ENCODE data around the gene EPB41L4A.
"Not testable (repeated sequence)": the region's sequence is repeated elsewhere in the genome, so short reads cannot be mapped to it uniquely, and the experiment has no call there.

Gene EPB41L4A

DNA sequence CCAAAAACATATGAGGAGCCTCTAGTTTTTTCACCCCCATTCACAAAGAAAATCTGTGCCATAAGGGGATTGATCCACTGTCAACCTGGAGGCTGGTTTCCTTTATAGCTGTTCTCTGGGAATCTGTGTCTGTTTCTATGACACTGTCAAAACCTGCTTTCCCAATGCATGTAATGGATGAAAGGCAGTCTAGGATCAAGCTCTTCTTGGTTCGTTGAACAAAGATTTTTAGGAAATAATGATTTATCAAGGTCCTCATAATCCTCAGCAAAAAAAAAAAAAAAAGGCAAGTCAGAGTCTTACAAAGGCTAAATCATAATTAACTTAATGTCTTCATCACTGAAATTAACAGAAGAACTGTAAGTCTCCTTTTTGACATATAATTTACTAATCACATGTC lies 16.0 kb downstream of the EPB41L4A start:
- DNase-seq (ENCODE audit: low spot score) = no peak
- no peak for FAIRE-seq

DNA sequence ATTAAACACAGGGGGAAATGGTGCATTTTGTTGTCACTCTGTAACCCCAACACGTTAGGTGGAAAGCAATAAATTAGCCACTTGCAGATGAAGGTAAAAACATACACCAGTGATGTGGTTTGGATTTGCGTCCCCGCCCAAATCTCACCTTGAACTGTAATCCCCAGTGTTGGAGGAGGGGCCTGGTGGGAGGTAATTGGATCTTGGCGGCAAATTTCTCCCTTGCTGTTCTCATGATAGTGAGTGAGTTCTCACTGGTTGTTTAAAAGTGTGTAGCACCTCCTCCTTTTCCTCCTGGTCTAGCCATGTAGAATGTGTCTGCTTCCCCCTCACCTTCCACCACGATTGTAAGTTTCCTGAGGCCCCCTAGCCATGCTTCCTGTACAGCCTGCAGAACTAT lies 17.2 kb downstream of the EPB41L4A start:
- no peak for FAIRE-seq
- DNase-seq (ENCODE audit: low spot score) = no peak

DNA sequence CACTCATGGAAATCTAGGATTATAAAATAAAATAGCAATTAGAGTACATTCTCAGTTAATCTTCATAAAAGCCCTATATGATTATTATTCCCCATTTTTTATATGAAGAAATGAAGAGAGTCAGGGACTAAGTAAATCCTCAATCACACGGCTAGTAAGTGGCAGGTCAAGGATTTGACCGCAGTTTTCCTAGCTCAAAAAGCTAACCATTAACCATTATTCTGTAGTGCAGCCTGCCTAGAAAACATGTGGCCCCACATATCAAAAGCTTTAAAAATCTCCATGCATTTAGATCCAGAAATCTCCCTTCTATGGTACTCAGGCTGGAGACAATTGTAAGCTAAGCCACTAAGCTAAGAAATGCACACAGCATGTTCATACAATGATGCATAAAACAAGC lies 21.4 kb downstream of the EPB41L4A start:
- FAIRE-seq (no peak), DNase-seq (ENCODE audit: low spot score) (no peak)

DNA sequence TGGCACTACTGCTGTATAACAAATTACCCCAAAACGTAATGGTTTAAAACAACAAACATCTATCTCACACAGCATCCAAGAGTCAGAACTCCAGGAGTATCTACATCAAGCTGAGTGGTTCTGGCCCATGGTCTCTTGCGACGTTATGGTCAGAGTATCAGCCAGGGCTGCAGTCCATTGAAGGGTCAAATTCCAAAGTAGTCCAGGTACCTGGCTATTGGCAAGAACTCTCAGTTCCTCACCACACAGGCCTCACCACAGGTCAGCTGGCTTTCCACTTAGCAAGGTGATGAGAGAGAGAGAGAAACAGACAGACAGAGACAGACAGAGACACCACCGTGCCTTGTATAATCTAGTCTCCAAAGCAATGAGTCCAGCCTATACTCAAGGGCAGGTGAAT lies 22.6 kb downstream of the EPB41L4A start:
- FAIRE-seq = no peak
- DNase-seq (ENCODE audit: low spot score) = no peak

DNA sequence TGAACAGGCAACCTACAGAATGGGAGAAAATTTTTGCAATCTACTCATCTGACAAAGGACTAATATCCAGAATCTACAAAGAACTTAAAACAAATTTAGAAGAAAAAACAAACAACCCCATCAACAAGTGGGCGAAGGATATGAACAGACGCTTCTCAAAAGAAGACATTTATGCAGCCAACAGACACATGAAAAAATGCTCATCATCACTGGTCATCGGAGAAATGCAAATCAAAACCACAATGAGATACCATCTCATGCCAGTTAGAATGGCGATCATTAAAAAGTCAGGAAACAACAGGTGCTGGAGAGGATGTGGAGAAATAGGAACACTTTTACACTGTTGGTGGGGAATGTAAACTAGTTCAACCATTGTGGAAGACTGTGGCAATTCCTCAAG lies 23.8 kb downstream of the EPB41L4A start:
- FAIRE-seq; DNase-seq (ENCODE audit: low spot score): not testable (repeated sequence)

DNA sequence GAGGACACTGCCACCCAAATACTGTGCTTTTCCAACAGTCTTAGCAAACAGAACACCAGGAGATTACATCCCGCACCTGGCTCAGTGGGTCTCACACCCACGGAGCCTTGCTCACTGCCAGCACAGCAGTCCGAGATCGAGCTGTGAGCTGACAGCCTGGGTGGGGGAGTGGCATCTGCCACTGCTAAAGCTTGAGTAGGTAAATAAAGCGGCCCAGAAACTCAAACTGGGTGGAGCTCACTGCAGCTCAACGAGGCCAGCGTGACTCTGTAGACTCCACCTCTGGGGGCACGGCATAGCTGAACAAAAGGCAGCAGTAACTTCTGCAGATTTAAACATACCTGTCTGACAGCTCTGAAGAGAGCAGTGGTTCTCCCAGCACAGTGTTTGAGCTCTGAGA lies 28.8 kb downstream of the EPB41L4A start:
- DNase-seq (ENCODE audit: low spot score) = no peak
- no peak for FAIRE-seq

DNA sequence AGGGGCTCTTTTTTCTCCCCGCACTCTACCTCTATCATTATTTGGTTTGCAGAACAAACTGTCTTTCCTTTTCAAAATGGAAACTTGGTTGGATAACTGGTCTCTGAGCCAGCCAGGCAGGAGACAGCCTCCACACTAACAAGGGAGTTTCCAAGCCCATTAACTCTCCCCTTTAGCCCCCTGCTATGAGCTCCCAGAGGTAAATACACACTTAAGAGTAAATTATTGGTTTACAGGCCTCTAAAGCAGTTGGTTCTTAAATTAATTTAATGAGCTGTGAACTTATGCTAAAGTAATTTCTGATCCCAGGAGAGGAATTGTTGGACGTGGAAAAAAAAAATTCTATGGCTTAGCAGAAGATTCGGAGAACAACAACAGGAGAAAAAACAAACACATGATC lies 30.3 kb downstream of the EPB41L4A start:
- FAIRE-seq = no peak

DNA sequence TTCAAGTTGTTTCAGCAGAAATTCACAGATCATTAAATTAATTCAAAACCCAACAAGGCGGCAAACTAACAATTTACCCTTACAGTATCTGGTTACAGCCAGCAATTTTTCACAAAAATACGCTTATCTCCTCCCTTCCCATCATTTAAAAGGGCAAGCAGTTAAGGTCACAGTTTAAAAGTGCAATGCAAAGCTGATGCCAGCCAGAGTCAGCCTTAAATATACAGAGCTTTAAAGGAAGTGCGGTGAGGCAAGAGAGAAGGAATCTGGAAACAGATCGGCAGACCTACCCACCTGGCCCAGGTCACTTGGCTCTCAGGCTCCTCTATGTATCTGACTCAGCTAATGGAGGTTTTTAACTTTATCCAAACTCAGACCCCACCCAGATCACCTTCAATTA lies 31.0 kb downstream of the EPB41L4A start:
- FAIRE-seq (no peak), DNase-seq (ENCODE audit: low spot score) (no peak)

More for the DNA sequence above, 30.3 kb downstream of the EPB41L4A start:
- DNase-seq (ENCODE audit: low spot score) = no peak

DNA sequence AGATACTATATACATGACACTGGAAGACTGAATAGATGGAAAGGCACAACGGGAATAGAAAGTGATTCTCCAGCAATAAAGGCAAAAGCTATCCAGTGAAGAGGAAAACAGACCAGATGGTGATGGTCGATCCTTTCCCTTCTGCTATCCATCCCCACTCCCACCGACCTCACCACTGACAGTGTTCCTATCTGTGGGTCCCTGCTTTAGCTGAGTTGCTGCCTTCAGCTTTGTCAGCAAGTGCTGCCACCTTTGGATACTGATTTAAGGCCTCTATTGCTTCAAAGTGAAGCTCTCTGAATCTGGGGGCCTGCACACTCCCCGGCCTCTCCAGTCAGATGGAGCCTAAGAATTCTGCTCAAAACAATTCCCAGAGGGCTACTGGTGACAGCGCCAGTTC lies 32.3 kb downstream of the EPB41L4A start:
- DNase-seq (ENCODE audit: low spot score) = no peak
- no peak for FAIRE-seq

DNA sequence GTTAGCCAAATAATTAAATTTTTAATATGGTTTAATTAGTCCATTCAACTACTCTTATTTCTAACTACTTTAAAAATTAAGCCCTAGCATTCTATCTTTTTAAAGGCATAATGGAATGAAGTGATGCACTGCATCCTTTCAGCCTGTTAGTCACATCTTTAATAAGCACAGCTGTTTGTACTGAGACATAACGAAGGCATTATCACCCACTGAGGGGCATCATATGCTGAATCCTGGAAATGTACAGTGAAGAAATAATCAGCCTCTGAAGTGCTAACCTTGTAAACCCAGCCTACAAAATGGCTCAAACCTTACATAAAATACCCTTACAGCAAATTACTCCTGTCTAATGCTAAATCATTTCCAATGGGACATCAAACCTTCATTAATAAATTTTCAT lies 33.1 kb downstream of the EPB41L4A start:
- FAIRE-seq (no peak), DNase-seq (ENCODE audit: low spot score) (no peak)

DNA sequence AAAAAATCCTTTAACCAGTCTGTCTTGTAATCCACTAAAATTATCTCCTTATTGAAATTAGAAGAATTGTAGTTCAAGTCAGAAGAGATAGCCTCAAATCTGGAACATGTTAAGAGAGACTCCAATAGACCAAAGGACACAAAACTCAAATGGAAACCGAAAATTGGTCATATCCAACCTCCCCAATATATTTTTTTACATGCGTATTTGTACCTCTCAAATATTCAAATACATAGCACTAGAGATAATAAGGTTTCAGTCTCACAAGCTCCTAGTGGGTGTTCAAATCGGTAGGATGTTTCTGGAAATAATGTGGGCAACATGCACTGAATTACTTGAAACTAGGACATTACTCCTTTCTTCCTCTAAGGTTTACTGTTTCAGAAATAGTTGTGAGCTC lies 33.5 kb downstream of the EPB41L4A start:
- DNase-seq (ENCODE audit: low spot score) (no peak), FAIRE-seq (no peak)

DNA sequence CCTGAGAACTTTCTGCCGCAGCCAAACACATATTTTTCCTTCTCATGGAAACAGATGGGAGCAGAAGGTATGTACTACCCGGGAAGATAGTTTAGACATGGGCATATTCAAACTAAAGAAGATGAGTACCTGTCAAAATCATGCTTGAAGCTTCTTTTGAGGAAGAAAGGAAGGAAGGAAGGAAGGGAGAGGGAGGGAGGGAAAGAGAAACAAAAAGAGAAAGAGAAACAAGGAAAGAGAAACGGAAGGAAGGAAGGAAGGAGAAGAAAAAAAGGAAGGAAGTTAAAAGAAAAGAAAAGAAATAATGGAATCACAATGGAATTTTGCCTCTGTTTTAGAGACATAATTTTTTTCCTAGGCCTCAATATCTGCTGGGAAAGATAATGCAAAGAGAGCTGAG lies 34.6 kb downstream of the EPB41L4A start:
- no peak for FAIRE-seq

DNA sequence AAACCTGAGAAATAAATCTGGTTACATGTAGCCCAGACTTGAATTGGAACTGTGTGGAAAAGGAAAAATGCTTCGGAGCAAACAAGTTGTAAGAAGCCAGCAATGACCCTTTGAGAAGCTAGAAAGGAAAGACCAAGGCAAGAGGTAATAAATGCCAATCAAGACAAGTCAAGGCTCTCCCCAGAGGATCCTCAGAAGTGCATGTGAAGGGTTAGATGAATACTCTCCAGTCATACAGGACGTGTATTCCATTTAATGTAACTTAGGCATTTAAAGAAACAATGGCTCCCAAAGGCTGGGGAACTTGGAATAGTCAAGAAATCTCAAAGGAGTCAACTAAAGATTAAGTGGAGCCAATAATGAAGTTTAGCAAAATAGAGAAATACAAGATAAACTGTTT lies 36.2 kb downstream of the EPB41L4A start:
- DNase-seq (ENCODE audit: low spot score) = no peak
- no peak for FAIRE-seq

More for the DNA sequence above, 34.6 kb downstream of the EPB41L4A start:
- no peak for DNase-seq (ENCODE audit: low spot score)

DNA sequence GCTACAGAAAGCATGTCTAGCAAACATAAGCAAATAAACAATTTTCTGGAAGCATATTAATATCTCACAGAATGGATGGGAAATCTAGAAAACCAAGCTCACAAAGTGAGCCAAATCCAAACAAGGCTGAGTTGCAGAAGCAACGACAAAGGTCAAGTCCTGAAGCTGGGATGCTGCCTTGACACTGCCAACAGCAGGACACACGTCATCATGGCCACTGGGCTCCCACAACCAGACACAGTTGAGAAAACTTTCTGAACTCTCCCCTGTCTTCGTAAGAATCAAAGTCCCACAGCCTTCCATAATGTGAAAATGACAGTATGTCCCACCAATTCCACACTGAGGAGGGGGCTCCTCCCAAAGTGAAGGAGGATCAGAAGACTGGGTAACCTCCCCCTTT lies 37.6 kb downstream of the EPB41L4A start:
- FAIRE-seq (no peak), DNase-seq (ENCODE audit: low spot score) (no peak)

DNA sequence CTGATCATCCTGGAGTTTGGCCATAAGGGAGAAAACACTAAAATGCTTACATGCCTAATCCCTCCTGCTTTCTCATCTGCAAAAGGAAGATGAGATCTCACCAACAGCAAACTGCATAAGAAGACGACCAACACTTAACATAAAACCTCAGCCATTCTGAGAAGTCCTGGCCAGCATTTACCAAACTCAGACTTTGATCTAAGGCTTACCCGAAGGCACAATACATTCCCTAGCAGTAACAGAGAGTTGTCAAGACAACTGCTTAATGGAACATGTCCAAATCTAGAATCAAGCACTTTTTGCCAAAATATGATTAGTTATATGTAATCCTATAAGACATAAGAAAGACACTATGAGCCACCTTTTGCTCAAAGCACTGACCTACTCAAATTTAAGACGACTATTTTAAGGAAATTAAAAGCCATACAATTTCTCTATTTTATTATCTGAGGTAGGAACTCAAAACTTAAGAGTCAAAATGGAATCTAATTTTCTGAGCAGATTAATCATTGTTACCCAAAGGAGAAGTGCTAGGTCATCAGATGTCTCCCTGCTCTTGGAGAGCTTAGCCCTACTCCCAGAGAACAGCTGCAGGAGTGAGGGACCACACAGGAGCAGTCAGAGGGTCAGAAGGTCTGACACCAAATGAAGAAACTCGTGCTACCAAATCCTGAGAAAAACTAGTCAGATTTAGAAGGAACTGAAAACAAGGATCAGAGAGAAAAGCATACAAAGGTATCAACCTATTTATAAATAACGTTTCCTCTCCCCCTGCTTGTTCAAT lies 39.3 kb downstream of the EPB41L4A start:
- DNase-seq (ENCODE audit: low spot score) (no peak), FAIRE-seq (no peak)

DNA sequence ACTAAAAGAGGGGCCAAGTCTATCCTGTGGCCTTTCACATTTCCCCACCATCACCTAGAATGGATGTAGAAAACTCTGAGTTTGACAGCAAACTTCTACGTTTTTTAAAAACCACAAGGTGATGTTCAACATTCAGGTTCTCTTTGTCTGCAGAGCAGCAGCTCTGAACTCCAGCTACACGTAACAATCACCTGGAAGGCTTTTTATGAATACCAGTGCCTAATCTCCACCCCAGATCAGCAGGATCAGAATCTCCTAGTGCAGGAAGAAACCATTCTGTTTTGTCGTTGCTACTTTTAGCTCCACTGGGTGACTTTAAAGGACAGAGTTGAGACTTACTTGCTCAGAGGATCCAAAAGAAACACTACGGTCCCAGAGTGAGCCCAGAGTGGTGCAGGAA lies 44.3 kb downstream of the EPB41L4A start:
- no peak for DNase-seq (ENCODE audit: low spot score)
- FAIRE-seq = no peak

DNA sequence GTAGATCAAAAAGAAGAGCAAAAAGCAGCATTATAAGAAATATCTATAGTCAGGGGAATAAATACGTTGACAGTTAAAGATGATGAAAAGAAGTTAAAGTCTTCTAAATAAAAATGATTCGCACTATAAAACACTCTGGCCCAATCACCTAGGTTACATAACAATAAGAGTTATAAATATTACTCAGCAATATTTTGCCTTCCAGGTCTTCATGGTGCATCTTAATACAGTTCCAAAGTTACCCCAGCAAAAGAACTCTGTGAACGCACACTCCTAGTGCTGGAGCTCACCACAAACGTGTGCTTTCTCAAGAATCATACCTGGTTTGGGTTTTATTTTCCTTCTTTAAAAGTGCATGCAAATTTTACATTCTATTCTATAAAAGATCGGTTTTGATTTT lies 44.7 kb downstream of the EPB41L4A start:
- no peak for FAIRE-seq
- no peak for DNase-seq (ENCODE audit: low spot score)

DNA sequence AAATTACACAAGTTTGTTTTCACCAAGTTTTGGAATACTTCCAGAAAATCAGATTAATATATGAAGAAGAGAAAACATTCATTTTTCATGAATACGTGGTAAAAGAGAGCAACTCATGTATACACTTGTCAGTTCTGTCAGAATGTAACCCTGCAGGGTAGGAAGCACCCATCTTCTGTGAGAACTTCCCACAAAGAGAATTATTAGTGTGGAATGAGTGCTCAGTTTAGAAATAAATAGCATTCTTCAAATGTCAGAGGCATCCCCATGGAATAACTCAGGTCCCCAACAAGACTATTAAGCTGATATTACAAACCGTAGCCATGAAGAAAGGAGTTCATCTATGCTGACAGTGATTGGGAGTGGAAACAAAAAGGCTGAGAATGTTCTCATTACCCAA lies 45.2 kb downstream of the EPB41L4A start:
- FAIRE-seq = no peak

DNA sequence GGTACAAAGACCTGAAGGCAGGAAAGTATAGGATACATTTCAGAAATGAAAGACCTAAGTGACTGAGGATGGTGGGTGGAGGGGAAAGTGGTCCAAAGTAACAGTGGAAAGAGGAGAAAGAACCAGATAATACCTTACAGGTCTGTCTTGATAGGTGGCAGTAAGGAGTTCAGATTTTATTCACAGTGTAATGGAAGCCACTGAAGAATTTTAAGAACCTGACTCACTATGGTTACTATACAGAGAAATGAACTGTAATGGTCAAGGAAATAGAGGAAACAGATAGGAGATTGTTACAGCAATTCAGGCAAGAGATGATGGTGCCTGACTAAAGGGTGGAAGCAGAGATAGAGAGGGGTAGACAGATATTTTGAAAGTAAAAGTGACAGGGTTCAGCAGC lies 46.5 kb downstream of the EPB41L4A start:
- FAIRE-seq (no peak), DNase-seq (ENCODE audit: low spot score) (no peak)

More for the DNA sequence above, 45.2 kb downstream of the EPB41L4A start:
- DNase-seq (ENCODE audit: low spot score) = no peak

DNA sequence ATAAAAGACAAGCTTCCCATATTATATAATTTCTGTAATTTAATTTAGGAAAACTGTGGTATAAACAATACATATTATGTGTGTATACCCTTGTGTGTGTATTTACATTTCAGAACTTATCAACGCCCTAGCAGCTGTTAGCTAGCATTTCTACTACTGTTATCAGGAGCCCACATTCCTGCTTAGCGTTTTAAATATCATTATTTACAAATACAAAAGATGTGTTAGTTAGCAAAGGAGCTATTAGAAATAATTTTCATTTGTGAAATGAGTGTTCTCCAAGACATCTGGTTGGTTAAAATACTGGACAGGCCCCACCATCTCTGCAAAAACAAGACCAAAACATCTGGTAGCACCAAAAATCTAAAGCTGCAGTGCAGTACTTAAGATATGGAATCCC lies 48.0 kb downstream of the EPB41L4A start:
- DNase-seq (ENCODE audit: low spot score) (no peak), FAIRE-seq (no peak)

DNA sequence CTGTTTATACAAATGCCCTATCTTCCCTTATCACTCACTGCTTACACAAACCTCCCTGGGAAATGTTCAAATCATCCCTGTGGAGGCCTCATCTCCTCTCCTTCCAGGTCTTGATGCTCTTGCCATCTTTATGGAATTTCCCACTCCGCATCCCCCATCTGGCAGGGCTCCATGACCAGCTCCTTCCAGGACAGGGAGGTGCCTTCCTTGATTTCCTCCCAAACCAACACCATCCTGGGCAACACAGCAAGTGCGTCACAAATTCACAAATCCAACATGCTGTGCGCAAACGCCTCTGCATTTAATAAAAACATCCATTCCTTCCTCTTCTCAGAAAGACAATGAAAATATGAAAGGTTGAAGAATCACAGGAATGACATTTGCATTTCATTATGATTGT lies 51.7 kb downstream of the EPB41L4A start:
- no peak for FAIRE-seq
- DNase-seq (ENCODE audit: low spot score) = no peak

DNA sequence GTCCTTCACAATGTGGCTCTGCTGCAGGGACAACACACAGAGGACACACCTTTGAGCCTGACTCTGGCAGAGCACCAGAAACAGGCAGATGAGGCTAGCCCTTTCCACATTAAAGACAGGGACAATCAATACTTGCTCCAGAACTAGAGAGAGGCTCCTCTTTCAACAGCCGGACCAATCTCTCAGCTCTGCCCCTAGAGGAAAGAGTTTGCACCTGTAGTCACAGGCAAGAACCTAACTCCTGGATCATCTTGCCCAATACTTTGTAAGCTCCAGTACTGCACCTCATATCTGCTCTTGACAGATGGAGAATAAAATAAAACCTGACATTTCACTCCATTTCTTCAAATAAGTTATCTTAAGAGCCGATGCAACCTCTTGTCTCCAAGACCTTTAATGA lies 52.1 kb downstream of the EPB41L4A start:
- no peak for FAIRE-seq

DNA sequence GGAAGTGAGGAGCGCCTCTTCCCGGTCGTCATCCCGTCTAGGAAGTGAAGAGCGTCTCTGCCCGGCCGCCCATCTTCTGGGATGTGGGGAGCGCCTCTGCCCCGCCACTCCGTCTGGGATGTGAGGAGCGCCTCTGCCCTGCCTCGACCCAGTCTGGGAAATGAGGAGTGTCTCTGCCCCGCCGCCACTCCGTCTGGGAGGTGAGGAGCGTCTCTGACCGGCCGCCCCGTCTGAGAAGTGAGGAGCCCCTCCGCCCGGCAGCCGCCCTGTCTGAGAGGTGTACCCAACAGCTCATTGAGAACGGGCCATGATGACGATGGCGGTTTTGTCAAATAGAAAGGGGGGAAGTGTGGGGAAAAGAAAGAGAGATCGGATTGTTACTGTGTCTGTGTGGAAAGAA lies 58.3 kb downstream of the EPB41L4A start:
- not testable (repeated sequence) for DNase-seq (ENCODE audit: low spot score); FAIRE-seq

More for the DNA sequence above, 52.1 kb downstream of the EPB41L4A start:
- DNase-seq (ENCODE audit: low spot score) = peak; percentile 32
